HUES48 (cell line): ENCODE data around the gene MOV10L1.

Source experiments
- H3K27ac ChIP-seq: one replicate; pipeline ENCODE4 v1.7.0; 2013; ENCODE audit warnings: low read depth, low read length, inconsistent platforms
- H3K27me3 ChIP-seq: 2 replicates; pipeline ENCODE4 v1.6.1; 2013; ENCODE audit warnings: mild to moderate bottlenecking, low read length; ENCODE audit not compliant: control insufficient read depth, insufficient read depth
- H3K36me3 ChIP-seq: 2 replicates; pipeline ENCODE4 v1.6.1; 2013; ENCODE audit warnings: low read length; ENCODE audit not compliant: control insufficient read depth, insufficient read depth
- H3K4me1 ChIP-seq: 2 replicates; pipeline ENCODE4 v1.6.1; 2013; ENCODE audit warnings: mild to moderate bottlenecking, low read length; ENCODE audit not compliant: control insufficient read depth, insufficient read depth
- H3K4me3 ChIP-seq: 2 replicates; pipeline ENCODE4 v1.5.1; 2013; ENCODE audit warnings: mild to moderate bottlenecking, low read depth, low read length
- H3K9ac ChIP-seq: 2 replicates; pipeline ENCODE4 v1.6.1; 2013; ENCODE audit warnings: mild to moderate bottlenecking, low read depth, low read length, moderate library complexity
- H3K9me3 ChIP-seq: 2 replicates; pipeline ENCODE4 v1.6.1; 2013; ENCODE audit warnings: low read length; ENCODE audit not compliant: control insufficient read depth, insufficient read depth

The MOV10L1 gene

GRCh38 chr22:50114221-50115021 lies 24.6 kb downstream of the MOV10L1 start:
- no peak overlapping the region for H3K27ac ChIP-seq
- H3K27me3 ChIP-seq: no peaks in the 10 kb centered on the region
- H3K4me3 ChIP-seq: no peak overlapping the region

GRCh38 chr22:50115693-50116092 lies 25.9 kb downstream of the MOV10L1 start:
- no peak overlapping the region for H3K4me3 ChIP-seq
- H3K36me3 ChIP-seq: no peaks in the 10 kb centered on the region
- H3K9ac ChIP-seq: no peak overlapping the region
- H3K27ac ChIP-seq: no peak overlapping the region
- H3K27me3 ChIP-seq: no peaks in the 10 kb centered on the region
- no peaks in the 10 kb centered on the region for H3K9me3 ChIP-seq
- peaks cover 5% of the 10 kb centered on the region; the same call in 1 of the 2 replicates for H3K4me1 ChIP-seq

More at GRCh38 chr22:50114221-50115021, 24.6 kb downstream of the MOV10L1 start:
- H3K36me3 ChIP-seq: no peaks in the 10 kb centered on the region
- peaks cover 5% of the 10 kb centered on the region; the same call in 1 of the 2 replicates for H3K4me1 ChIP-seq
- no peaks in the 10 kb centered on the region for H3K9me3 ChIP-seq
- H3K9ac ChIP-seq: no peak overlapping the region

GRCh38 chr22:50117168-50117762 lies 27.5 kb downstream of the MOV10L1 start:
- Histone ChIP-seq H3K4me3 (no peak overlapping the region), H3K36me3 (no peaks in the 10 kb centered on the region), H3K27ac (no peak overlapping the region), H3K9me3 (no peaks in the 10 kb centered on the region), H3K27me3 (no peaks in the 10 kb centered on the region), H3K4me1 (peaks cover 5% of the 10 kb centered on the region; the same call in 1 of the 2 replicates), H3K9ac (no peak overlapping the region)

GRCh38 chr22:50118129-50118528 lies 28.3 kb downstream of the MOV10L1 start:
- Histone ChIP-seq H3K4me1 (peaks cover 5% of the 10 kb centered on the region; the same call in 1 of the 2 replicates), H3K9me3 (no peaks in the 10 kb centered on the region), H3K36me3 (no peaks in the 10 kb centered on the region), H3K27ac (no peak overlapping the region), H3K27me3 (no peaks in the 10 kb centered on the region), H3K4me3 (no peak overlapping the region), H3K9ac (no peak overlapping the region)

GRCh38 chr22:50118557-50119168 lies 28.9 kb downstream of the MOV10L1 start:
- Histone ChIP-seq H3K27me3 (no peaks in the 10 kb centered on the region), H3K4me3 (no peak overlapping the region), H3K27ac (no peak overlapping the region)

GRCh38 chr22:50119169-50119767 lies 29.5 kb downstream of the MOV10L1 start:
- no peaks in the 10 kb centered on the region for H3K36me3 ChIP-seq
- no peak overlapping the region for H3K4me3 ChIP-seq
- H3K4me1 ChIP-seq: peaks cover 5% of the 10 kb centered on the region; the same call in 1 of the 2 replicates
- H3K9ac ChIP-seq: no peak overlapping the region
- no peak overlapping the region for H3K27ac ChIP-seq
- no peaks in the 10 kb centered on the region for H3K27me3 ChIP-seq
- H3K9me3 ChIP-seq: no peaks in the 10 kb centered on the region

More at GRCh38 chr22:50118557-50119168, 28.9 kb downstream of the MOV10L1 start:
- no peaks in the 10 kb centered on the region for H3K36me3 ChIP-seq
- H3K4me1 ChIP-seq: peaks cover 5% of the 10 kb centered on the region; the same call in 1 of the 2 replicates
- H3K9me3 ChIP-seq: no peaks in the 10 kb centered on the region
- H3K9ac ChIP-seq: no peak overlapping the region

GRCh38 chr22:50119768-50120251 lies 30.0 kb downstream of the MOV10L1 start:
- H3K9me3 ChIP-seq: no peaks in the 10 kb centered on the region
- H3K4me3 ChIP-seq: no peak overlapping the region
- H3K4me1 ChIP-seq: peaks cover 5% of the 10 kb centered on the region; the same call in 1 of the 2 replicates
- H3K36me3 ChIP-seq: no peaks in the 10 kb centered on the region
- no peaks in the 10 kb centered on the region for H3K27me3 ChIP-seq
- H3K27ac ChIP-seq: no peak overlapping the region
- H3K9ac ChIP-seq: no peak overlapping the region

- Histone ChIP-seq H3K4me1 (peaks cover 5% of the 10 kb centered on the region; the same call in 1 of the 2 replicates), H3K9ac (no peak overlapping the region), H3K27me3 (no peaks in the 10 kb centered on the region)
These were observed 31.5 kb downstream of the MOV10L1 start for GRCh38 chr22:50121202-50121740.

GRCh38 chr22:50123119-50123518 lies 33.3 kb downstream of the MOV10L1 start:
- no peak overlapping the region for H3K9ac ChIP-seq
- H3K4me1 ChIP-seq: peaks cover 5% of the 10 kb centered on the region; the same call in 1 of the 2 replicates
- H3K27me3 ChIP-seq: no peaks in the 10 kb centered on the region
- H3K36me3 ChIP-seq: no peaks in the 10 kb centered on the region
- no peak overlapping the region for H3K27ac ChIP-seq
- H3K4me3 ChIP-seq: no peak overlapping the region
- H3K9me3 ChIP-seq: no peaks in the 10 kb centered on the region

More at GRCh38 chr22:50121202-50121740, 31.5 kb downstream of the MOV10L1 start:
- no peak overlapping the region for H3K27ac ChIP-seq
- H3K36me3 ChIP-seq: no peaks in the 10 kb centered on the region
- no peaks in the 10 kb centered on the region for H3K9me3 ChIP-seq
- H3K4me3 ChIP-seq: no peak overlapping the region

GRCh38 chr22:50125029-50125428 lies 35.2 kb downstream of the MOV10L1 start:
- H3K4me1 ChIP-seq: no peaks in the 10 kb centered on the region
- H3K27ac ChIP-seq: no peak overlapping the region
- H3K27me3 ChIP-seq: no peaks in the 10 kb centered on the region
- H3K4me3 ChIP-seq: no peak overlapping the region
- no peak overlapping the region for H3K9ac ChIP-seq
- H3K9me3 ChIP-seq: no peaks in the 10 kb centered on the region
- no peaks in the 10 kb centered on the region for H3K36me3 ChIP-seq
